ENCODE measurements around the gene RIMBP2.
"Not testable (repeated sequence)": the region's sequence is repeated elsewhere in the genome, so short reads cannot be mapped to it uniquely, and the experiment has no call there.

Gene RIMBP2

DNA sequence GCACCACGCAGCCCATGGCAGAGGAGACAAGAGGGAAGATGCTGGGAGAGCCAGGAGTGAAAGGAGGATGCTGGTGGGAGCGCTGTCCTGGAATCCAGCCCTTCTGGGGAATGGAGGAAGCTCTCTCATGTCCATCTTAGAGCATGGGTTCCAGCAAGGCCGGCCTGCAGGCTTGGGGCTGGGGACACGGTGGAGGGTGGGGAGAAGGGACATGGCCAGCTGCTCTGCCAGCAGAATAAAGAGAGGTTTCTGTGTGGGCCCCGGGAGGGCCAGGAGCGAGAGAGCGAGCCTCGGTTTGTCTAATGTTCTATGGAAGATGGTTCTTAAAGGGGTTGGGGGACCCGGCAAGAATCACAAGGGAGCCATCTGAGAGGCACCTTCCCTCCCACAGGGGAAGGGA, 60.2 kb downstream of the RIMBP2 start:
- Histone ChIP-seq H3K4me3 (ENCODE audit: low read length) (no peak overlapping the region), H3K4me1 (ENCODE audit: control insufficient read depth, insufficient read depth, low read length) (no peaks in the 10 kb centered on the region), H3K9ac (ENCODE audit: low read length) (no peak overlapping the region)

DNA sequence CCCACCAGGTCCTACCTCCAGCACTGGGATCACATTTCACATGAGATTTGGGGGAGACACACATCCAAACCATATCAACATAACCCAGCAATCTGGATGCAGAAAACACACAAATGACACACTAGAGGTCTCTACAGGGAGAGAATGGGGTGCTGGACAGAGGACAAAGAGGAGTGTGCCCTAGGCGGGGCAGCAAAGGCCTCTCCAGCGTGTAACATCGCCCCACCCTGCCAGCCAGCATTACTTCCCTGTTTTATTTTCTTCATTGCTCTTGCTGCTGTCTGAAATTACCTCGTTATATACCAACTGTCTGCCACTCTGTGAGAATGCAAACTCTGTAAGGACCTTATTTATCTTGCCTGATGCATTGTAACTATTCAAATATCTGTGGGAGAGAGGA, 61.1 kb downstream of the RIMBP2 start:
- Histone ChIP-seq H3K4me1 (ENCODE audit: control insufficient read depth, insufficient read depth, low read length) (no peaks in the 10 kb centered on the region), H3K9ac (ENCODE audit: low read length) (no peak overlapping the region)

More for the DNA sequence above, 60.2 kb downstream of the RIMBP2 start:
- Histone ChIP-seq H3K27me3 (ENCODE audit: control insufficient read depth, insufficient read depth, low read length) (no peaks in the 10 kb centered on the region), H3K36me3 (ENCODE audit: control insufficient read depth, insufficient read depth, low read length) (no peaks in the 10 kb centered on the region), H3K9me3 (ENCODE audit: control insufficient read depth, low read length) (no peaks in the 10 kb centered on the region)

DNA sequence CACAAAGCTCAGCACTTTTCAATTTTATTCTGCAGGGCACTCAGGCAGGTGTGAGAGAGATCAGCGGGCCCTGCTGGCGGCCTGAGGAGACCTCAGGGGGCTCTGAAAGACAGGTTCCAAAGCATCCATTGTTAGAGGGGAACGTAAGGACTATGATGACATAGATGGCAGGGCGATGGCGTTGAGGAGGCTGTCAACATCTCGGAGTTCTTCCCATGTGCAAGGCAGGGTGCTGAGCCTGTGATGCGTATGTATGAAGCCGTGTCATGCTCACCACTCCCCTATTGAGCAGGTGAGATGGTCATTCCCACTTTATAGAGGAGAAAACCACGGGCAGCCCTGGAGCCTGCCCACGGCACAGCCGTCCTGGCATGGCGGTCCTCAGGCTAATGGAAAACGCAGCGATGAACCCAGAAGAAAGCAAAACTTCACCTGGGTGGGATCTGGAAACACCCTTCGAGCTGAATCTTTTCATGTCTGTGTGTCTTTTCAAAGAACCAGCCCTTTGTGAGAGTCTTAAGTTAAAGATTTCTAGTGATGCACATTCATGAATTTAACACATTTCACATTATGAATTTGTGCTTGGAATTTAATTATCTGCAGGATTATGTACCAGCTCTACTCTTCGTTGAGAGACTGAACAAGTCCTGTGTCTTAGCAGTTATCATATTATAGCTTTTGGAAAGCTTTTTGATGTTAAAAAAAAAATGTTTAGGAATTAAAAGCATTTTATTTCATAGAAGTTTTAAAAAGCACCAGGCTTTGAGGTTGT, 64.7 kb downstream of the RIMBP2 start:
- Histone ChIP-seq H3K27me3 (ENCODE audit: control insufficient read depth, insufficient read depth, low read length) (no peaks in the 10 kb centered on the region), H3K36me3 (ENCODE audit: control insufficient read depth, insufficient read depth, low read length) (no peaks in the 10 kb centered on the region), H3K4me1 (ENCODE audit: control insufficient read depth, insufficient read depth, low read length) (no peaks in the 10 kb centered on the region), H3K4me3 (ENCODE audit: low read length) (no peak overlapping the region), H3K9me3 (ENCODE audit: control insufficient read depth, low read length) (no peaks in the 10 kb centered on the region), H3K9ac (ENCODE audit: low read length) (no peak overlapping the region)

More for the DNA sequence above, 61.1 kb downstream of the RIMBP2 start:
- no peak overlapping the region for H3K4me3 ChIP-seq (ENCODE audit: low read length)
- no peaks in the 10 kb centered on the region for H3K9me3 ChIP-seq (ENCODE audit: control insufficient read depth, low read length)
- H3K27me3 ChIP-seq (ENCODE audit: control insufficient read depth, insufficient read depth, low read length), result no peaks in the 10 kb centered on the region
- no peaks in the 10 kb centered on the region for H3K36me3 ChIP-seq (ENCODE audit: control insufficient read depth, insufficient read depth, low read length)

DNA sequence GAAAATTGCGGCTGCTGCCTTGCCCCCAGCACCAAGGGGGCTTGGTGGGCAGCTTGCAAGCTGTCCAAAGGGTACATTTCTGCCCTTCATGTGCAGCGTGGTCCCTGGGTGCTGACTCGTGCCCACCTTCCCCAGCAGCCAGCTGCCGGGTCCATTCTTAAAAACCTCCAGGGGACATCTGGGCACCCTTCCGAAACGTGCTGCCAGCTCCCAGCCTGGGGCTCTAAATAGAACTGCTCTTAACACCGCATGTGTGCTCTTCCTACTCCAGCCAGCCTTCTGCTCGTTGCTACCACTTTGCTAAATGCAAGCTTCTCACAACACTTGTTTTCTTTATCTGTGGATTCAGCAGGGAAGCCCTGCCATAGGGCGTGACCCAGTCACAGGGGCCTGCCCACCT, 66.0 kb downstream of the RIMBP2 start:
- H3K4me3 ChIP-seq (ENCODE audit: low read length), result no peak overlapping the region
- no peak overlapping the region for H3K9ac ChIP-seq (ENCODE audit: low read length)

DNA sequence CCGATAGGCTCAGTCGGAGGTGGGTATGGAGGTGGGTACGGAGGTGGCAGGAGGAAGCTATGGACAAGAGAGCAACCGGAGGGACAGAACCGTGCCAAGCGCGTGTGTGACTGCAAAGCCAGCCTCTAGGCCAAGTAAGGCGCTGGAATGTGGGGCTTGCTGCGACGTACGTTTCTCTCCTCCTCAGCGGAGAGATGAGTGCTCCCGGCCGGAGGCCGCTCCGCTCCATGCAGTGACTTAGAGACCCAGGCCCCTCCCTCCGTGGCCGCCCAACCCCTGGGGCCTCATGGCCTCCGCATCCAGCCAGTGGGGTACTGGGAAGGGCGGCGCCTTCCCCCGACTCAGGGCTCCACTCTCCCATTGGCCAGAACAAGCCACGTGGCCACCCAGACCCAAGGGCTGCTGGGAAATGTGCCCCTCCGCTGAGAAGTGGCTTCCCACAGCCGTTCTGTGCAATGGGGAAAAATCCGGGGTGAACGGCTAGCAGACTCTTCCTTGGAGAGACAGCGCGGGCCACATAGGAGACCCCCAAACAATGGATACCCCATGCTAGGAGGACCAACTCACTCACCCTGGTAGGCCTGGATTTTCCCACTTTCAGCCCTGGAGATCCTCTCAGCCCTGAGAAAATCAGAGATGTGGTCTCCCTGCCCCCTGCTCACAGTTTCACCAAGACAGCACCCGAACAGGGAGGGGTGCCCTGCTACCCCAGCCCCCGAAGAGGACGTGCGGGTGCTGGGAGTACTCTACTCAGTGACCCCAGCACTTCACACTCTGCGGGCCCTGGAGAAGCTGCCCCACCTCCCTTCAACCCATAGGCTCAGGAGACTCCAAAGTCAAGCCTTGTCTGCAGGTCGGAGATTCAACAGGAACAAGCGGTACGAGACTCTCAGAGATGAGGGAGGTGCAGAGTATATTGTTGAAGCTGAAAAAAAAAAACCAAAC, 66.7 kb downstream of the RIMBP2 start:
- Histone ChIP-seq H3K9me3 (ENCODE audit: control insufficient read depth, low read length) (no peaks in the 10 kb centered on the region), H3K9ac (ENCODE audit: low read length) (no peak overlapping the region), H3K4me3 (ENCODE audit: low read length) (no peak overlapping the region), H3K27me3 (ENCODE audit: control insufficient read depth, insufficient read depth, low read length) (no peaks in the 10 kb centered on the region), H3K4me1 (ENCODE audit: control insufficient read depth, insufficient read depth, low read length) (no peaks in the 10 kb centered on the region), H3K36me3 (ENCODE audit: control insufficient read depth, insufficient read depth, low read length) (no peaks in the 10 kb centered on the region)

More for the DNA sequence above, 66.0 kb downstream of the RIMBP2 start:
- no peaks in the 10 kb centered on the region for H3K27me3 ChIP-seq (ENCODE audit: control insufficient read depth, insufficient read depth, low read length)
- H3K36me3 ChIP-seq (ENCODE audit: control insufficient read depth, insufficient read depth, low read length), result no peaks in the 10 kb centered on the region
- no peaks in the 10 kb centered on the region for H3K4me1 ChIP-seq (ENCODE audit: control insufficient read depth, insufficient read depth, low read length)
- H3K9me3 ChIP-seq (ENCODE audit: control insufficient read depth, low read length), result no peaks in the 10 kb centered on the region

DNA sequence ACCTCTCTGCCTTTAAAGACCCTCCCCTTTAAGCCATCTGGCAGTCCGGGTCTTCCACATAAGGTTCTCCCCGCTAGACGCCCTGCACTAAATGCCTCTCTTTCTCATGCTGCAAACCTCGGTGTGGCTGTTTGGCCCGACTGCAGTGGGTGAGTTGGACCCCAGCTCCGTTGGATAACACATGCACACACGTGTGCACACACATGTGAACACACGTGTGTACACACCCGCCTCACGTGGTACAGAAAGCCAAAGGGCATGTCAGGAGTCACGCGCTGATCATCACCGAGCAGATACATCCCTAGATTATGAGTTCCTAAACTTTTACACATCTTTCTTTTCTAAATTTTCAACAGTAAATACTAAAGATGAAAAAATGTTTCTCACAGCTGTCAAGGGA, 68.3 kb downstream of the RIMBP2 start:
- Histone ChIP-seq H3K27me3 (ENCODE audit: control insufficient read depth, insufficient read depth, low read length) (no peaks in the 10 kb centered on the region), H3K9me3 (ENCODE audit: control insufficient read depth, low read length) (no peaks in the 10 kb centered on the region), H3K9ac (ENCODE audit: low read length) (no peak overlapping the region), H3K4me3 (ENCODE audit: low read length) (no peak overlapping the region), H3K36me3 (ENCODE audit: control insufficient read depth, insufficient read depth, low read length) (no peaks in the 10 kb centered on the region), H3K4me1 (ENCODE audit: control insufficient read depth, insufficient read depth, low read length) (no peaks in the 10 kb centered on the region)

DNA sequence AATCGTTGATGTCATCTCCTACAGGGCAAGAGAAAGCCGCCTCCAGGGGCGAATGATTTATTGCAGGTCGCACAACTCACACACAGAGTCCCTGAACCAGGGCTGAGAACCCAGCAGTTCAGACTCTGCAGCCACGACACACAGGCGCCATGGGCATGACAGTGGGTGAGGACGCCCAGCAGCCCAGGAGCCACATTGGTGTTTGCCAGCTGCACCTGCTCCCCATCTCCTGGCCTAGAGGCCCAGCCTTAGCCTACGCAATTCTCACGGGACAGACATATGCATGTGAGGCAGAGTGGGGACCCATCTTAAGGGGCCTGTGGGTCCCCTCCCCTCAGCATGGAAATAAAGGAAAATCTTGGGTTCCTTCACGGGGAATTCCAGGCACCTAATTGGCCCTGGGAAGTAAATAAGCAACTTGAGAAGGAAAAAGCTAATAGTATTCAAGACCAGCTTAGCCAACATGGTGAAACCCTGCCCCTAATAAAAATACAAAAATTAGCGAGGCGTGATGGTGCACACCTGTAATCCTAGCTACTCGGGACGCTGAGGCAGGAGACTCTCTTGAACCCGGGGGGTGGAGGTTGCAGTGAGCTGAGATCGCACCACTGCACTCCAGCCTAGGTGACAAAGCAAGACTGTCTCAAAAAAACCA, 69.3 kb downstream of the RIMBP2 start:
- H3K9ac ChIP-seq (ENCODE audit: low read length), result no peak overlapping the region
- no peak overlapping the region for H3K4me3 ChIP-seq (ENCODE audit: low read length)
- no peaks in the 10 kb centered on the region for H3K36me3 ChIP-seq (ENCODE audit: control insufficient read depth, insufficient read depth, low read length)
- no peaks in the 10 kb centered on the region for H3K27me3 ChIP-seq (ENCODE audit: control insufficient read depth, insufficient read depth, low read length)
- no peaks in the 10 kb centered on the region for H3K9me3 ChIP-seq (ENCODE audit: control insufficient read depth, low read length)
- no peaks in the 10 kb centered on the region for H3K4me1 ChIP-seq (ENCODE audit: control insufficient read depth, insufficient read depth, low read length)

DNA sequence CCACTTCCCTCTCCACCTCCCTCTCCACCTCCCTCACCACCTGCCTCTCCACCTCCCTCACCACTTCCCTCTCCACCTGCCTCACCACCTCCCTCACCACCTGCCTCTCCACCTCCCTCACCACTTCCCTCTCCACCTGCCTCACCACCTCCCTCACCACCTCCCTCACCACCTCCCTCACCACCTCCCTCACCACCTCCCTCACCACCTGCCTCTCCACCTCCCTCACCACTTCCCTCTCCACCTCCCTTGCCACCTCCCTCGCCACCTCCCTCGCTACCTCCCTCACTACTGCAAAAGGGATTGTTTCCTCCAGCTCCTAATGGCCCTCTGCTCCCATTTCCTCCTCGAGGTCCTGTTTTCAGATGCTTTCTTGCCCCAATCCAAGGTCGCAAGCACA, 69.9 kb downstream of the RIMBP2 start:
- not testable (repeated sequence) for H3K4me1 ChIP-seq (ENCODE audit: control insufficient read depth, insufficient read depth, low read length); H3K4me3 ChIP-seq (ENCODE audit: low read length); H3K9ac ChIP-seq (ENCODE audit: low read length); H3K27me3 ChIP-seq (ENCODE audit: control insufficient read depth, insufficient read depth, low read length); H3K36me3 ChIP-seq (ENCODE audit: control insufficient read depth, insufficient read depth, low read length); H3K9me3 ChIP-seq (ENCODE audit: control insufficient read depth, low read length)

DNA sequence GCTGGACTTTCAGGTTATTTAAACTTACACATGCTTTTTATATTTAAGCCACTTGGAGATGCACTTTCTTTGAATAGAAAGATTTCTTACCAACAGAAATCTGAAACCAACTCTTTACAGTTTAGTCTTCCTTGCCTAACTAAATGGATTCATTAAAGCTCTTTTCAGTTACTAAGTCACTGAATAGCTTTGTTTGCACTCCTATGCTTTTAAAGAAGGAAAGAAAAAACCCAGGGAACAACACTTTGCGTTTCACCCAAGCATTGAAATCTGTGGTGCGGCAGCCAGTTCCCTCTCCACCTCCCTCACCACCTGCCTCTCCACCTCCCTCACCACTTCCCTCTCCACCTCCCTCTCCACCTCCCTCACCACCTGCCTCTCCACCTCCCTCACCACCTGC, 70.3 kb downstream of the RIMBP2 start:
- no peaks in the 10 kb centered on the region for H3K4me1 ChIP-seq (ENCODE audit: control insufficient read depth, insufficient read depth, low read length)
- no peak overlapping the region for H3K9ac ChIP-seq (ENCODE audit: low read length)
- H3K36me3 ChIP-seq (ENCODE audit: control insufficient read depth, insufficient read depth, low read length), result no peaks in the 10 kb centered on the region
- H3K9me3 ChIP-seq (ENCODE audit: control insufficient read depth, low read length), result no peaks in the 10 kb centered on the region
- no peak overlapping the region for H3K4me3 ChIP-seq (ENCODE audit: low read length)
- H3K27me3 ChIP-seq (ENCODE audit: control insufficient read depth, insufficient read depth, low read length), result no peaks in the 10 kb centered on the region

DNA sequence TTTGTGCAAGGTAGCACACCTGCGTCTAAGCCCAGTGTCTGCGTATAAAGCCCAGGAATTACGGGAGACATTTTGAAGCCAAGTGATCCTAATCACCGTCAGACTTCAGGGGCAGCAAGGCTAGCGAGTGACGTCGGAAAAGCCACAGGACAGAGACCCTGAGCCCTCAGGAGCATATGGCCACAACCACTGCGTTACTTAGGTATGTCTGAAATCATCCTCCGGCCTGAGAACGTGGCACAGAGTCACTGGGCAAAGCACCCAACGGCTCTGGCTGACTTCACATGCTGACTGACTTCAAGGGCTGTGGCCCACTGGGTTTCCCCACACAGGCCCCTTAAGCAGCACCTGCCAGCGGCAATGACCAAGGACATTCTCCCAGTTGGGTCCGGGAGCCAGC, 71.5 kb downstream of the RIMBP2 start:
- no peaks in the 10 kb centered on the region for H3K9me3 ChIP-seq (ENCODE audit: control insufficient read depth, low read length)
- no peak overlapping the region for H3K4me3 ChIP-seq (ENCODE audit: low read length)
- H3K27me3 ChIP-seq (ENCODE audit: control insufficient read depth, insufficient read depth, low read length), result no peaks in the 10 kb centered on the region
- no peak overlapping the region for H3K9ac ChIP-seq (ENCODE audit: low read length)
- H3K4me1 ChIP-seq (ENCODE audit: control insufficient read depth, insufficient read depth, low read length), result no peaks in the 10 kb centered on the region
- H3K36me3 ChIP-seq (ENCODE audit: control insufficient read depth, insufficient read depth, low read length), result no peaks in the 10 kb centered on the region

DNA sequence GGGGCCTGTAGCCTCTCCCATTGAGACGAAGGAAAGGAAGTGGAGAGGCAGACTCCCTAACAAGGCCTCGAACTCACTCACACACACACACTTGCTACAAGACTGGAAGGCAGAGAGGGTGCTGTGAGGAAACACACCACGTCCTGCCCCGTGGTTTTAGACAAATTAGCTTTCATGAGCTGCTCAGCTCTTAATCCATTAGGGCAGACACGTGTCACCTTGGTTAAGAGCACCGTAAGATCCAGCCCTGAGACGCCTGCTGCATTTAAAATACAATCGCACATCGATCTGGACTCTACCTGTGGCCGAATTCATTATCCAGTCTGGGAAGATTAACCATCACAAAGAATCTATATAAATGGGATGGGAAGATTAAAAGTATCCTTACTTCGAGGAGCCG, 72.0 kb downstream of the RIMBP2 start:
- H3K27me3 ChIP-seq (ENCODE audit: control insufficient read depth, insufficient read depth, low read length), result no peaks in the 10 kb centered on the region
- H3K9ac ChIP-seq (ENCODE audit: low read length), result no peak overlapping the region
- H3K9me3 ChIP-seq (ENCODE audit: control insufficient read depth, low read length), result no peaks in the 10 kb centered on the region
- no peak overlapping the region for H3K4me3 ChIP-seq (ENCODE audit: low read length)
- no peaks in the 10 kb centered on the region for H3K4me1 ChIP-seq (ENCODE audit: control insufficient read depth, insufficient read depth, low read length)
- H3K36me3 ChIP-seq (ENCODE audit: control insufficient read depth, insufficient read depth, low read length), result no peaks in the 10 kb centered on the region

DNA sequence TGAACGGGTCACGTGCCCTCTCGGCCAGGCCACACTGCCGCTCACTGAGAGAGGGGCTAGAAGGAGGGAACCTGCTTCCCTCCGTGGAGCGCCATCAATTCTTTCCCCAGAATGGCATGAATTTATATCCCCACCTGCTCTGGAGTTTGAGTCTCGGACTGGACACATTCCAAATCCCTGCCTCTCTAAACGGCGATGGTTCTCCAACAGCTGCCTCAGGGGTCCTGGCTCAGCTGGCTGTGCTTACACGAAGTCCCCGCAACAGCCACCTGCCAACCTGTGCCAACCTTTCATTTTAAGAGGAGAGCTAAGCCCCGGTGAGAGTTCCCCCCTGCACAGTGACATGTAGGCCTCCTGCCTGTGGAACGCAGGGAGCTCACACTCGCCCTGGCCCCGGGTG, 73.2 kb downstream of the RIMBP2 start:
- Histone ChIP-seq H3K36me3 (ENCODE audit: control insufficient read depth, insufficient read depth, low read length) (no peaks in the 10 kb centered on the region), H3K9ac (ENCODE audit: low read length) (no peak overlapping the region), H3K4me3 (ENCODE audit: low read length) (no peak overlapping the region), H3K9me3 (ENCODE audit: control insufficient read depth, low read length) (no peaks in the 10 kb centered on the region), H3K4me1 (ENCODE audit: control insufficient read depth, insufficient read depth, low read length) (no peaks in the 10 kb centered on the region), H3K27me3 (ENCODE audit: control insufficient read depth, insufficient read depth, low read length) (no peaks in the 10 kb centered on the region)

All from mucosa of stomach (tissue), 1 donor.